Pancreas (tissue), 10 donors: ENCODE data around the gene EFCAB14. TPM values are rescaled to one million over a fixed set of nuclear protein-coding genes. Genes with fewer than 3 reads are reported as not detected.
"Not testable (repeated sequence)": the region's sequence is repeated elsewhere in the genome, so short reads cannot be mapped to it uniquely, and the experiment has no call there.

ENCODE experiments used
- ATAC-seq, 4 donors: fragments of 200-7000 bp; cut with Tn5 transposase; one replicate each; pipeline versions ENCODE4 v1.8.0 to v1.9.1; 2020; ENCODE audit warnings: mild to moderate bottlenecking in 4 of 4, moderate library complexity in 4 of 4
- DNase-seq, 6 donors: peaks; one replicate each; pipeline ENCODE4 v3.0.0-alpha.2; 2020
- FAIRE-seq: peaks from 2 replicates; lab custom pipeline; 2012; peaks lifted over from hg19 to GRCh38; lab: Jason Lieb, UNC
- H3K27ac ChIP-seq, 4 donors: fragments of 200-600 bp; sonication (generic); 1 replicate in 3 of 4; 2 replicates in 1 of 4; pipeline versions ENCODE4 v1.5.0 to v1.8.0; 2020
- H3K27me3 ChIP-seq, 4 donors: fragments of 200-600 bp; one replicate each; pipeline ENCODE4 v1.8.0; 2021
- H3K36me3 ChIP-seq, 3 donors: fragments of 200-600 bp; sonication (generic) in 1 of 3; one replicate each; pipeline versions ENCODE4 v1.5.0 to v1.8.0; 2020 to 2021
- H3K4me1 ChIP-seq, 3 donors: fragments of 200-600 bp; one replicate each; pipeline ENCODE4 v1.8.0; 2021
- H3K4me3 ChIP-seq, 4 donors: fragments of 200-600 bp; sonication (generic) in 2 of 4; one replicate each; pipeline versions ENCODE4 v1.5.0 to v1.8.0; 2020 to 2021
- H3K9me3 ChIP-seq, 4 donors: fragments of 200-600 bp; one replicate each; pipeline ENCODE4 v1.8.0; 2021
- WGBS, 2 donors: extraction: QIAGEN DNeasy Blood & Tissue Kit; methylation state at CpG; one replicate each; pipeline ENCODE4 v1.1.7; 2013; 5-methylcytosine and 5-hydroxymethylcytosine counted together
- intact Hi-C, 3 donors: fragments of 100-400 bp; cut with DNase I; formaldehyde crosslinking; loops; one replicate each; pipeline versions ENCODE4 v1.11.1 to v1.14.2; 2022
- polyA plus RNA-seq, 2 donors: library from polyadenylated mRNA; stranded (reverse); fragments of 200-250 nt; gene quantifications; one replicate each; pipeline ENCODE4 v1.2.3, GENCODE V29; 2013
- total RNA-seq, 6 donors: library from RNA; stranded (reverse); fragmentation: NEBNext Ultra II Directional in 4 of 6; extraction: Animal tissue kit (Norgen Biotek cat#: 25700) in 4 of 6; gene quantifications; one replicate each; pipeline versions ENCODE4 v1.2.1 to v1.2.4, GENCODE V29; 2021 to 2023
- TF ChIP-seq, protein P1 (sequence below), 4 donors: fragments of 200-600 bp; sonication (generic) in 3 of 4; IDR thresholded peaks; one replicate each; pipeline versions ENCODE4 v1.5.0 to v1.8.0; 2021; ENCODE audit warnings: antibody characterized with exemption in 4 of 4
- donor health status: healthy with polysubstance abuse.
- donor health status: DM: no; HTN: no; CAD: no; lungs with moderate emphysema.
- donor health status: DM: no; HTN: no; CAD: no.
- donor health status: control.
- donor health status: control.
- donor health status: Bipolar disorder and iron deficiency.
- donor health status: DM: yes; HTN: yes; CAD: no.
- donor health status: DM: no; HTN: no; CAD: no.
- donor health status: DM: no; HTN: no; CAD: no.
- donor health status: DM: yes; HTN: yes; CAD: no.

The EFCAB14 gene
- total and polyA plus RNA-seq, 8 donors, result 8.4 to 55.2 (median 28.7) TPM

GRCh38 chr1:46747683-46748288 is 28.9 kb upstream of the EFCAB14 start:
- ATAC-seq (peak in 3 of 4 donors; percentile 87 to 90 (median 87)), FAIRE-seq (no peak), DNase-seq (peak in 1 of 6 donors; percentile 43)
- TF ChIP-seq, protein P1, sequence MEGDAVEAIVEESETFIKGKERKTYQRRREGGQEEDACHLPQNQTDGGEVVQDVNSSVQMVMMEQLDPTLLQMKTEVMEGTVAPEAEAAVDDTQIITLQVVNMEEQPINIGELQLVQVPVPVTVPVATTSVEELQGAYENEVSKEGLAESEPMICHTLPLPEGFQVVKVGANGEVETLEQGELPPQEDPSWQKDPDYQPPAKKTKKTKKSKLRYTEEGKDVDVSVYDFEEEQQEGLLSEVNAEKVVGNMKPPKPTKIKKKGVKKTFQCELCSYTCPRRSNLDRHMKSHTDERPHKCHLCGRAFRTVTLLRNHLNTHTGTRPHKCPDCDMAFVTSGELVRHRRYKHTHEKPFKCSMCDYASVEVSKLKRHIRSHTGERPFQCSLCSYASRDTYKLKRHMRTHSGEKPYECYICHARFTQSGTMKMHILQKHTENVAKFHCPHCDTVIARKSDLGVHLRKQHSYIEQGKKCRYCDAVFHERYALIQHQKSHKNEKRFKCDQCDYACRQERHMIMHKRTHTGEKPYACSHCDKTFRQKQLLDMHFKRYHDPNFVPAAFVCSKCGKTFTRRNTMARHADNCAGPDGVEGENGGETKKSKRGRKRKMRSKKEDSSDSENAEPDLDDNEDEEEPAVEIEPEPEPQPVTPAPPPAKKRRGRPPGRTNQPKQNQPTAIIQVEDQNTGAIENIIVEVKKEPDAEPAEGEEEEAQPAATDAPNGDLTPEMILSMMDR (IDR thresholded peaks at IDR 0.05), result peak; percentile 20 to 50 (median 42)
- no peak overlapping the region for H3K27ac ChIP-seq
- no peaks in the 10 kb centered on the region for H3K9me3 ChIP-seq
- no peak overlapping the region for H3K4me3 ChIP-seq
- intact Hi-C loops, result loop anchor here in 1 of 3 donors (10.0 kb wide), 1 partner anchor 247 kb away; no protein-coding TSS in a partner anchor
- no peaks in the 10 kb centered on the region for H3K4me1 ChIP-seq
- 30 to 33% methylated on average over 5 of the region's 5 CpGs for WGBS, 2 donors
- H3K36me3 ChIP-seq, result no peaks in the 10 kb centered on the region
- no peaks in the 10 kb centered on the region for H3K27me3 ChIP-seq

- FAIRE-seq (no peak), DNase-seq (no peak), ATAC-seq (no peak)
- Histone ChIP-seq H3K9me3 (no peaks in the 10 kb centered on the region), H3K27ac (no peak overlapping the region), H3K36me3 (no peaks in the 10 kb centered on the region), H3K4me1 (no peaks in the 10 kb centered on the region), H3K4me3 (no peak overlapping the region), H3K27me3 (no peaks in the 10 kb centered on the region)
- 58 to 65% methylated on average over 3 of the region's 3 CpGs for WGBS, 2 donors
- TF ChIP-seq, protein P1 (IDR thresholded peaks at IDR 0.05), result no peak
- intact Hi-C loops, result loop anchor here in 1 of 3 donors (10.0 kb wide), 1 partner anchor 253 kb away; no protein-coding TSS in a partner anchor
These were observed 23.2 kb upstream of the EFCAB14 start for GRCh38 chr1:46742069-46742468.

- H3K36me3 ChIP-seq, result no peaks in the 10 kb centered on the region
- TF ChIP-seq, protein P1 (IDR thresholded peaks at IDR 0.05), result no peak
- no peaks in the 10 kb centered on the region for H3K27me3 ChIP-seq
- DNase-seq (peak in 2 of 6 donors; percentile 36 to 57), FAIRE-seq (no peak), ATAC-seq (peak; percentile 58 to 95 (median 82))
- intact Hi-C loops, result no loop called here
- H3K9me3 ChIP-seq, result no peaks in the 10 kb centered on the region
- no peak overlapping the region for H3K4me3 ChIP-seq
- no peak overlapping the region for H3K27ac ChIP-seq
- no peaks in the 10 kb centered on the region for H3K4me1 ChIP-seq
- 2 to 9% methylated on average over 3 of the region's 3 CpGs for WGBS, 2 donors
These were observed 16.9 kb upstream of the EFCAB14 start for GRCh38 chr1:46735708-46736324.

GRCh38 chr1:46728327-46728873 is 9.5 kb upstream of the EFCAB14 start:
- not testable (repeated sequence) for H3K27ac ChIP-seq, FAIRE-seq, H3K27me3 ChIP-seq, H3K9me3 ChIP-seq, H3K36me3 ChIP-seq, DNase-seq, H3K4me1 ChIP-seq, ATAC-seq, H3K4me3 ChIP-seq
- 24 to 29% methylated on average over 6 of the region's 6 CpGs for WGBS, 2 donors
- intact Hi-C loops, result loop anchor here in 1 of 3 donors (10.0 kb wide), 2 partner anchors 104 to 184 kb away; no protein-coding TSS in a partner anchor

DNA sequence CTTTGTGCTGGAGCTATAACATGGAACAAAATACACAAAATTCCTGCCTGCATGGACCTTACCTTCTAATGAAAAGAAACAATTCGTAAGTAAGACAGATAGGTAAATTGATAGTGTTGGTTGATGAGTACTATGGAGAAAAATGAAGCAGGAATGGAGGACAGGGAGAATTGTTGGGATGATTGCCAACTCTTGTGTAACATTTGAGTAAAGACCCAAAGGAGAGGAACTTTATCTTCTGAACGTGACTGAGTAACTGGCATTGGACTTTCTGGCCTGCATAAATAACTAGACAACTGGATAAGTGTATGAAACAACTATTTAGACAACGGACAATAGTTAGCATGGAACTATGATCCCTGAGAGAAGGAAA is 6.8 kb upstream of the EFCAB14 start:
- no peaks in the 10 kb centered on the region for H3K9me3 ChIP-seq
- DNase-seq (no peak), ATAC-seq (no peak), FAIRE-seq (no peak)
- TF ChIP-seq, protein P1 (IDR thresholded peaks at IDR 0.05), result no peak
- 33 to 45% methylated on average over 3 of the region's 3 CpGs for WGBS, 2 donors
- H3K4me3 ChIP-seq, result no peak overlapping the region
- H3K4me1 ChIP-seq, result no peaks in the 10 kb centered on the region
- no peaks in the 10 kb centered on the region for H3K27me3 ChIP-seq
- no peaks in the 10 kb centered on the region for H3K36me3 ChIP-seq
- intact Hi-C loops, result loop anchor here in 1 of 3 donors (10.0 kb wide), 2 partner anchors 101 to 181 kb away; no protein-coding TSS in a partner anchor
- H3K27ac ChIP-seq, result no peak overlapping the region
